Measurements from ENCODE around the gene RECK.
A peak's percentile ranks its signal among the peaks of the same experiment; 100 is the strongest.
"Not testable (repeated sequence)": the region's sequence is repeated elsewhere in the genome, so short reads cannot be mapped to it uniquely, and the experiment has no call there.

Gene RECK

DNA sequence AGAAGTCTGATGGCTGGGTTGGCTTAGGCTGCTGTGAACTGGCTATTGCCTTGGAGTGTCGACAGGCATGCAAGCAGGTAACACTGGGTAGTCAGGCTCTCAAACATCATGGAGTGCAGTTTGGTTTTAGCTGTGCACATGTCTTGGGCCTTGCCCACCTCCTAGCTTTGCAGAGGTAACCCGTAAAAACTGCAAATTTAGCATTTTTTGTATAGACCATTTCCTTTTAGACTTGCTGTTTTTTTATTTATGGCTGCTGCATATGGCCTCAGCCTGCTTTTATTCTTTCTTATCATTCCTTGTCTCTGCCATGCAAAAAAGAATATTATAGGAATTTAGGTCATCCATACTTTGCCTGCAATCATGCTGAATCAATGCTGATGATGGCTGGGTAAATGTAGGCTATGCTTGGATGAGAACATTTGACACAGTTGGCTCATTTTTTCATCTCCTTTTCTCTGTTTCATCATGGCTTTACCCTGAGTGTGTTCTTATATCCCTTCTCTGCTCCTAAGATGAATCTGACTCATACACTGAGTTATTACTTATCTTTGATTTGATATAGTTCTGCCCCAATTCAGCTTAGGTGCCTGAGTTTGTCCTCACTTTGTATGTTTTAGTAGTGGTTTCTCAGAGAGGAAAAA, 27.2 kb downstream of the RECK start:
- TF ChIP-seq POLR2A (IDR thresholded peaks at IDR 0.05; ENCODE audit: low read depth, low read length), result no peak
- DNase-seq (ENCODE audit: insufficient read length, low spot score) (no peak), FAIRE-seq (no peak)

DNA sequence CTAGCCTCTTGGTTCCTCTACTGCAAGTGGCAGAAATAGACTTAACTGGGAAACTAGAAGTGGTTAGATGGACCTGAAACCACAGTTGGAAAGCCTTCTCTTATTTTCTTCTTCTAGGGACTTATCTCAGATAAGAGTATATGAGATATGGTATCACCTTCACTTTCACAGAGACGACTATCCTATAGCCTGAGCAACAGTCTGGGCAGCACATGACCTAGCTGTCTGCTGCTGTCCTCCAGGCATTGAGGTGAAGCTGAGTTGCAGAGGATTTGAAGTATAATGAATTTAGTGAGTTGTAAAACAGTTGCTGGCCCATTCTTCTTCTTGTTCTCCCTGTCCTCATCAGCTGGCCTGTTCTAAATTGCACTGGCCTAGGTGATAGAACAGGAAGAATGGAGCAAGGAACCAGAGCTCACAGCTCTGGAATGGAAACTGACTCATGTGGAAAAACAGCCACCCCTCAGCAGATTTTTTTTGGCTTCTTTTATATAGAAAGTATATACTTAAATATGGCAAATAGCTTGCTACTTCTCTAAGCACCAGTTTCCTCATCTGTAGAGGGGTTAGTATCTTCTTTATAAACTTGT, 27.8 kb downstream of the RECK start:
- no peak for TF ChIP-seq POLR2A (IDR thresholded peaks at IDR 0.05; ENCODE audit: low read depth, low read length)
- FAIRE-seq, result peak; percentile 66
- DNase-seq (ENCODE audit: insufficient read length, low spot score), result no peak

DNA sequence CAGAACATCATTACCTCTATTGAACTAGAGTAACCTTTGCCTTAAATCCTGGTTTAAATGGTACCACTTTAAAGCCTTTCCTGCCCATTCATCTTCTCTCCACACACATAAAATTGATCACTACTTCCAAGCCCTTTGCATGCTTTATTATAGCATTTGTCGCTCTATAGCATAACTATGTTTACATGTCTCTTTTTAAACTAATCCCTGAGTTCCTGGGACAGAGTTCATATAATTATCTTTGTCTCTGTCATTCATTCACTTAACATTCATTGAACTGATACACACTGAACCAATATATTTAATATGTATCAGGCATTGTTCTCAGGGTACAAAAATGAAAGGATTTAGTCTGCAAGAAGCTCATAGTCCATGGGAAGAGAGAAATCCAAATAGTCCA, 37.3 kb downstream of the RECK start:
- no peak for FAIRE-seq
- DNase-seq (ENCODE audit: insufficient read length, low spot score), result no peak
- no peak for TF ChIP-seq POLR2A (IDR thresholded peaks at IDR 0.05; ENCODE audit: low read depth, low read length)

- no peak for TF ChIP-seq POLR2A (IDR thresholded peaks at IDR 0.05; ENCODE audit: low read depth, low read length)
- no peak for FAIRE-seq
- DNase-seq (ENCODE audit: insufficient read length, low spot score), result no peak
Observed at GRCh38 chr9:36074870-36075532, 38.3 kb downstream of the RECK start.

- DNase-seq (ENCODE audit: insufficient read length, low spot score), result no peak
- no peak for FAIRE-seq
Observed at GRCh38 chr9:36078051-36078450, 41.3 kb downstream of the RECK start.

GRCh38 chr9:36080519-36080918, 43.8 kb downstream of the RECK start:
- FAIRE-seq (no peak), DNase-seq (ENCODE audit: insufficient read length, low spot score) (no peak)
- TF ChIP-seq POLR2A (IDR thresholded peaks at IDR 0.05; ENCODE audit: low read depth, low read length), result no peak

More at GRCh38 chr9:36078051-36078450, 41.3 kb downstream of the RECK start:
- TF ChIP-seq POLR2A (IDR thresholded peaks at IDR 0.05; ENCODE audit: low read depth, low read length), result no peak

DNA sequence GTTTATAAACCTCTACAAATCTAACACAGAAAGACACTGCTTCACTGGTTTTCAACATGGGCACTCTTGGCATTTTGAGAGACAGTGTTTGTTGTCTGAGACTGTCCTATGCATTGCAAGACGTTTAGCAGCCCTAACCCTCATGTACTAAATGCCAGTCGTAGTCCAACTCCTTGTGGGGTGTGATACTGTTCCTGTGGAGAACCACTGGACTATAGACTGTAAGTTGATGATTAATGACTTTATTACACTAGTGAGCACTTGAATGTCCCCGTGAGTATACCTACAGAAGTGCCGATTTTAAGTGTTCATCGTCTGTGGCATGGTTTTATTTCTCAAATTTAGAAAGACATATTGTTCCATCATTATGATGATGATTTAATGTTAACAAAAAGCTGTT, 46.2 kb downstream of the RECK start:
- no peak for TF ChIP-seq POLR2A (IDR thresholded peaks at IDR 0.05; ENCODE audit: low read depth, low read length)
- no peak for FAIRE-seq
- DNase-seq (ENCODE audit: insufficient read length, low spot score), result no peak

GRCh38 chr9:36086442-36086841, 49.7 kb downstream of the RECK start:
- DNase-seq (ENCODE audit: insufficient read length, low spot score) (no peak), FAIRE-seq (no peak)
- no peak for TF ChIP-seq POLR2A (IDR thresholded peaks at IDR 0.05; ENCODE audit: low read depth, low read length)

DNA sequence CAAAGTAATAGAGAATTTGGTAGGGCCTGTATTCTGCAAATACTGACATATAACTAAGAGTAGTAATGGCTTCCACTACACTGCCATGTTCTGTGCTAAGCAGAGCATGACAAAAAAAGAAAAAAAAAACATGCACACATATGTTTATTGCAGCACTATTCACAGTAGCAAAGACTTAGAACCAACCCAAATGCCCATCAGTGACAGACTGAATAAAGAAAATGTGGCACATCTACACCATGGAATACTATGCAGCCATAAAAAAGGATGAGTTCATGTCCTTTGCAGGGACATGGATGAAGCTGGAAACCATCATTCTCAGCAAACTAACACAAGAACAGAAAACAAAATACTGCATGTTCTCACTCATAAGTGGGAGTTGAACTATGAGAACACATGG, 50.3 kb downstream of the RECK start:
- not testable (repeated sequence) for FAIRE-seq; DNase-seq (ENCODE audit: insufficient read length, low spot score)

DNA sequence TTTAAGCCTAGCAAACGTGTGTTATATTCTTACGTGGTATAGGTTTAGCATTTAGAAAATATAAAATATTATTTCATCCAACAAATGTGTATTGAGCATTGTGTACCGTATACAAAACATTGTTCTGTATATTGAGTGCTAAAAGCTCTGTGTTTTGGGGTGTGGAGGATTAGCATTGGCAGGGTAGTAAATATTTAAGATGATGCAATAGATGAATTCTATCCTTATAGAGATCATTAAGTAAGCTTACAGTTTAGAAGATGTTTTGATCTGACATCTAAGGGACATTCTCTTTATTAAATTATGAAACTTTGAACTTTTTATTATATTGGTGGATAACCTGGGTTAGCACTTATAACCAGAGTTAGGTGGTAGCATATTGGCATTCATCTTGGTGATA, 51.3 kb downstream of the RECK start:
- DNase-seq (ENCODE audit: insufficient read length, low spot score) (no peak), FAIRE-seq (no peak)
- no peak for TF ChIP-seq POLR2A (IDR thresholded peaks at IDR 0.05; ENCODE audit: low read depth, low read length)

- no peak for FAIRE-seq
- TF ChIP-seq POLR2A (IDR thresholded peaks at IDR 0.05; ENCODE audit: low read depth, low read length), result no peak
- no peak for DNase-seq (ENCODE audit: insufficient read length, low spot score)
Observed at GRCh38 chr9:36091026-36091953, 54.6 kb downstream of the RECK start.

DNA sequence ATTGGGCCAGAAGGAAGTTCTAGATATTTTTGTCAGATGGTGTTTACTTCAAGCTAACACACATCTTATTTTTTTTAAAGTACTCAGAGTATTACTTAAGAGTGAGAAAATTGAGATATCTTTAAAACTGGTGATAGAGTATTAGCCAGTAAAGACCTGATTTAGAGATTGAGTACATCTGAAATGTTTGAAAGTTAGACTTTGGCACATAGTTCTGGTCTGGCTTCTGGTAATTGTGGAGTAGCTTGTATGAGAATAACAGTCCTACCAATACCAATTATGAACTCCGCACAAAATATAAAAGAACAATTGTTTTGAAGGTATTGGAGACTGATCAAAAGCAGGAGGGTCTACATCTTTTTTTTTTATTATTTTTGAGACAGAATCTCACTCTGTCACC, 55.3 kb downstream of the RECK start:
- FAIRE-seq, result no peak
- no peak for TF ChIP-seq POLR2A (IDR thresholded peaks at IDR 0.05; ENCODE audit: low read depth, low read length)

DNA sequence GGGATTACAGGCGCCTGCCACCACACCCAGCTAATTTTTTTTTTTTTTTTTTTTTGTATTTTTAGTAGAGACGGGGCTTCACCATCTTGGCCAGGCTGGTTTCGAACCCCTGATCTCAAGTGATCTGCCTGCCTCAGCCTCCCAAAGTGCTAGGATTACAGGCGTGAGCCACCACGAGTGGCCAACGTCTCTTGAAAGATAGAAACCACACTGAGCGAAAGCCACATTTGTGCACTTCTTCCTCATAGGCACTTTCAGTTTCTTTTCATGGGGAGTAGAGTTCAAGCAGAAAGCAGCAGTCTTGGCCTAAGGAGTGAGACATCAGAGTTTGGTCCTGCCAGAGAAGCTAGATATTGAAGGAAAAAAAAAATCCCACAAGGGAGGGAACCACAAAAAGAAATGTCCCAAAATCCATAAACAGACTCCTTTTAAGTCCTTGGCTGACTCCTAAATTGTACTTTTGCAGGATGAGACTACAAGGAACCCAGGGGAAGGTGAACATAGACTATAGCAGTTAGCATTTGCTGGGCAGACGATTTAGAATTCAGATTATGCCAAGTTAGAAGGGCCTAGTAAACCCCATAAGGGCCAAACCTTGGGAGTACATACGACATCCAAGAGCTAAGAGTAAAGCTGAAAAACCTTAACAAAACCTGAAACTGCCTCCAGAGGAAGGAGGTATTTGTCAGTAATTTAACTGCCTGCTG, 55.9 kb downstream of the RECK start:
- DNase-seq (ENCODE audit: insufficient read length, low spot score) (no peak), FAIRE-seq (no peak)
- no peak for TF ChIP-seq POLR2A (IDR thresholded peaks at IDR 0.05; ENCODE audit: low read depth, low read length)

More for the DNA sequence above, 55.3 kb downstream of the RECK start:
- DNase-seq (ENCODE audit: insufficient read length, low spot score), result no peak

Measured in H54 (cell line).